ENCODE measurements around the gene CPN2.

DNA sequence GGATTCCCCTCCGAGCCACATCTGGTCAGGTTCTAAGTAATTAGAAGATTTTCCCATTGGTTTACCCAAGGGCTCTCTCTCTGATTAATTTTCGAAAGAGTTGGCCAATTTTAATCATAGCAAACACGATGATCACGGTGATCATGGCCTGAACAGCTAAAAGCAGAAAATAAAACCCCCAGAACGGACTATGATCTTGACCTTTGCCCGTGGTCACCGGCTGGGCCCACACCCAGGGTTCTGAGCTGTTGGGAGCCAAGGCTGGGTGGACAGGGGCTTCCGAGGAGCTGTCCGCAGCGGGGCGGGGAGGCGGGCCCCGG, 45.4 kb upstream of the CPN2 start:
- TF ChIP-seq, protein P1, sequence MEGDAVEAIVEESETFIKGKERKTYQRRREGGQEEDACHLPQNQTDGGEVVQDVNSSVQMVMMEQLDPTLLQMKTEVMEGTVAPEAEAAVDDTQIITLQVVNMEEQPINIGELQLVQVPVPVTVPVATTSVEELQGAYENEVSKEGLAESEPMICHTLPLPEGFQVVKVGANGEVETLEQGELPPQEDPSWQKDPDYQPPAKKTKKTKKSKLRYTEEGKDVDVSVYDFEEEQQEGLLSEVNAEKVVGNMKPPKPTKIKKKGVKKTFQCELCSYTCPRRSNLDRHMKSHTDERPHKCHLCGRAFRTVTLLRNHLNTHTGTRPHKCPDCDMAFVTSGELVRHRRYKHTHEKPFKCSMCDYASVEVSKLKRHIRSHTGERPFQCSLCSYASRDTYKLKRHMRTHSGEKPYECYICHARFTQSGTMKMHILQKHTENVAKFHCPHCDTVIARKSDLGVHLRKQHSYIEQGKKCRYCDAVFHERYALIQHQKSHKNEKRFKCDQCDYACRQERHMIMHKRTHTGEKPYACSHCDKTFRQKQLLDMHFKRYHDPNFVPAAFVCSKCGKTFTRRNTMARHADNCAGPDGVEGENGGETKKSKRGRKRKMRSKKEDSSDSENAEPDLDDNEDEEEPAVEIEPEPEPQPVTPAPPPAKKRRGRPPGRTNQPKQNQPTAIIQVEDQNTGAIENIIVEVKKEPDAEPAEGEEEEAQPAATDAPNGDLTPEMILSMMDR (IDR thresholded peaks at IDR 0.05), result no peak
- no peak for TF ChIP-seq POLR2AphosphoS5 (IDR thresholded peaks at IDR 0.05; ENCODE audit: low read depth, low read length)
- TF ChIP-seq, protein P2, sequence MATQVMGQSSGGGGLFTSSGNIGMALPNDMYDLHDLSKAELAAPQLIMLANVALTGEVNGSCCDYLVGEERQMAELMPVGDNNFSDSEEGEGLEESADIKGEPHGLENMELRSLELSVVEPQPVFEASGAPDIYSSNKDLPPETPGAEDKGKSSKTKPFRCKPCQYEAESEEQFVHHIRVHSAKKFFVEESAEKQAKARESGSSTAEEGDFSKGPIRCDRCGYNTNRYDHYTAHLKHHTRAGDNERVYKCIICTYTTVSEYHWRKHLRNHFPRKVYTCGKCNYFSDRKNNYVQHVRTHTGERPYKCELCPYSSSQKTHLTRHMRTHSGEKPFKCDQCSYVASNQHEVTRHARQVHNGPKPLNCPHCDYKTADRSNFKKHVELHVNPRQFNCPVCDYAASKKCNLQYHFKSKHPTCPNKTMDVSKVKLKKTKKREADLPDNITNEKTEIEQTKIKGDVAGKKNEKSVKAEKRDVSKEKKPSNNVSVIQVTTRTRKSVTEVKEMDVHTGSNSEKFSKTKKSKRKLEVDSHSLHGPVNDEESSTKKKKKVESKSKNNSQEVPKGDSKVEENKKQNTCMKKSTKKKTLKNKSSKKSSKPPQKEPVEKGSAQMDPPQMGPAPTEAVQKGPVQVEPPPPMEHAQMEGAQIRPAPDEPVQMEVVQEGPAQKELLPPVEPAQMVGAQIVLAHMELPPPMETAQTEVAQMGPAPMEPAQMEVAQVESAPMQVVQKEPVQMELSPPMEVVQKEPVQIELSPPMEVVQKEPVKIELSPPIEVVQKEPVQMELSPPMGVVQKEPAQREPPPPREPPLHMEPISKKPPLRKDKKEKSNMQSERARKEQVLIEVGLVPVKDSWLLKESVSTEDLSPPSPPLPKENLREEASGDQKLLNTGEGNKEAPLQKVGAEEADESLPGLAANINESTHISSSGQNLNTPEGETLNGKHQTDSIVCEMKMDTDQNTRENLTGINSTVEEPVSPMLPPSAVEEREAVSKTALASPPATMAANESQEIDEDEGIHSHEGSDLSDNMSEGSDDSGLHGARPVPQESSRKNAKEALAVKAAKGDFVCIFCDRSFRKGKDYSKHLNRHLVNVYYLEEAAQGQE (IDR thresholded peaks at IDR 0.05; ENCODE audit: insufficient read depth in 1 of 2, low read depth in 2 of 2, low read length in 1 of 2), result no peak
- no peak for TF ChIP-seq TCF7L2 (IDR thresholded peaks at IDR 0.05; ENCODE audit: low read depth, low read length)
- no peak for TF ChIP-seq SIN3A (IDR thresholded peaks at IDR 0.05; ENCODE audit: borderline replicate concordance, insufficient read depth, low read depth, low read length)

Data from Panc1 (cell line).